ENCODE data around the gene EPRS1.

EPRS1 gene

DNA sequence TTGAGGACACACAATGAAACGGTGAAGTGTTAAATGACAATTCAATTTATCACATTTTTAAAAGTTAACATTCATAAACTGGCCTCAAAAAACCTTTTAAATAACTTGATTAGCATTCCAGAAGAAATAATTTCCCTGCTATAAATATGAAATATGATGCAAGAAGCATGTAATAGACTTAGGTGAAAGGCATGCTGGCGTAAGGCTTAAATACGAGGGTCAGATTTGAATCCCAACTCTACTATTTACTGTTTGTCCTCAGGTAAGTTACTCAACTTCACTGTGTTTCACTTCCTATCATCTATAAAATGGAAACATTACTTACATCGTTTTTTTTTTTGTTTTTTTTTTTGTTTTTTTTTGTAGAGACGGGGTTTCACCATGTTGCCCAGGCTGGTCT lies 40.8 kb downstream of the EPRS1 start:
- H3K27me3 ChIP-seq (ENCODE audit: insufficient read depth, insufficient read length): no peaks in the 10 kb centered on the region
- peaks cover 67% of the 10 kb centered on the region for H3K36me3 ChIP-seq (ENCODE audit: insufficient read depth, insufficient read length, low read length)
- no peaks in the 10 kb centered on the region for H3K4me1 ChIP-seq (ENCODE audit: insufficient read depth, insufficient read length)
- H3K4me3 ChIP-seq (ENCODE audit: insufficient read length, low read depth): no peak overlapping the region
- DNase-seq (ENCODE audit: low read depth, low spot score): no peak
- TF ChIP-seq SUZ12 (IDR thresholded peaks at IDR 0.05; ENCODE audit: extremely low read depth, insufficient read depth, insufficient read length) (no peak), YY1 (IDR thresholded peaks at IDR 0.05; ENCODE audit: insufficient read depth, insufficient read length) (no peak), ZNF274 (IDR thresholded peaks at IDR 0.05; ENCODE audit: low read depth, low read length) (no peak)
- H3K9ac ChIP-seq (ENCODE audit: insufficient read length, low read depth): no peak overlapping the region
- H3K9me3 ChIP-seq (ENCODE audit: insufficient read depth, low read length): no peaks in the 10 kb centered on the region

DNA sequence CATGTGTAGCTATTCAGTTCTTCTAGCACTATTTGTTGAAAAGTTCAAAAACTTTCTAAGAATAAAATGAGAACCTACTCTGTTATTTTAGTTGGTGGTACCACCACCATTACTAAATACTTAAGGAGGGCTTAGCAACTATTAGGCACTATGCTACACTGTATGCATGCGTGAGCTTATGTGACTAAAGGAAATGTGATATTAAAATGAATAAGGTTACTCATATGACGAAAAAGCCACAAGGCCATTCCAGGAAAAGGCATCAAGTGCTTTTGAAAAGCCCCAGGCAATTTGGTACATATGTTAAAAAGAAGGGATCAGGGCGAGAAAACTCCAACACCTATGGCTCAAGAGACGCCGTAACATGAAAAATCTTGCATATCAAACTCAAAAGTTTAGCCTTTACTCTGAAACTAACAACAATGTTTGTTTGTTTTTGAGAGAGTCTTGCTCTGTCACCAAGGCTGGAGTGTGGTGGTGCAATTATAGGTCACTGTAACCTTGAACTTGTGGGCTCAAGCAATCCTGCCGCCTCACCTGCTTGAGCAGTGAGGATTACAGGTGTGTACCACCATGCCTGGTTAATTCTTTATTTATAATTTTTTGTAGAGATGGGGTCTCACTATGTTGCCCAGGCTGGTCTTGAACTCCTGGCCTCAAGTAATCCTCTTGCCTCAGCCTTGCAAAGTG lies 42.5 kb downstream of the EPRS1 start:
- no peak for TF ChIP-seq ZNF274 (IDR thresholded peaks at IDR 0.05; ENCODE audit: low read depth, low read length)
- TF ChIP-seq SUZ12 (IDR thresholded peaks at IDR 0.05; ENCODE audit: extremely low read depth, insufficient read depth, insufficient read length): no peak
- TF ChIP-seq YY1 (IDR thresholded peaks at IDR 0.05; ENCODE audit: insufficient read depth, insufficient read length): no peak
- peaks cover 67% of the 10 kb centered on the region for H3K36me3 ChIP-seq (ENCODE audit: insufficient read depth, insufficient read length, low read length)
- no peaks in the 10 kb centered on the region for H3K9me3 ChIP-seq (ENCODE audit: insufficient read depth, low read length)
- no peak for DNase-seq (ENCODE audit: low read depth, low spot score)
- no peaks in the 10 kb centered on the region for H3K27me3 ChIP-seq (ENCODE audit: insufficient read depth, insufficient read length)
- H3K9ac ChIP-seq (ENCODE audit: insufficient read length, low read depth): no peak overlapping the region
- H3K4me1 ChIP-seq (ENCODE audit: insufficient read depth, insufficient read length): no peaks in the 10 kb centered on the region
- no peak overlapping the region for H3K4me3 ChIP-seq (ENCODE audit: insufficient read length, low read depth)

DNA sequence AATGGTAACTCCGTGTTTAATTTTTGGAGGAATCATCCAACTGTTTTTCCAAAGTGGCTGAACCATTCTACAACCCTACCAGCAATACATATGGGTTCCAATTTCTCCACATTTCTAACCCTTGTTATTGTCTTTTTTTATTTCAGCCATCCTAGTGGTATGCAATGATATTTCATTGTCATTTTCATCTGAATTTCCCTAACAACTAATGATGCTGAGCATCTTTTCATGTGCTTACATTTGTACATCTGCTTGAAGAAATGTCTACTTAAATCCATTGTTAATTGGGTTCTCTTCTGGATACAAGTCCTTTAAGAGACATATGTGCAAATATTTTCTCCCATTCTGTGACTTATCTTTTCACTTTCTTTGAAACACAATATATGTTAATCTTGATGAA lies 43.3 kb downstream of the EPRS1 start:
- no peak overlapping the region for H3K4me3 ChIP-seq (ENCODE audit: insufficient read length, low read depth)
- H3K4me1 ChIP-seq (ENCODE audit: insufficient read depth, insufficient read length): no peaks in the 10 kb centered on the region
- no peak for DNase-seq (ENCODE audit: low read depth, low spot score)
- H3K9ac ChIP-seq (ENCODE audit: insufficient read length, low read depth): no peak overlapping the region
- H3K9me3 ChIP-seq (ENCODE audit: insufficient read depth, low read length): no peaks in the 10 kb centered on the region
- H3K27me3 ChIP-seq (ENCODE audit: insufficient read depth, insufficient read length): no peaks in the 10 kb centered on the region
- peaks cover 64% of the 10 kb centered on the region for H3K36me3 ChIP-seq (ENCODE audit: insufficient read depth, insufficient read length, low read length)
- TF ChIP-seq YY1 (IDR thresholded peaks at IDR 0.05; ENCODE audit: insufficient read depth, insufficient read length): no peak
- TF ChIP-seq ZNF274 (IDR thresholded peaks at IDR 0.05; ENCODE audit: low read depth, low read length): no peak
- TF ChIP-seq SUZ12 (IDR thresholded peaks at IDR 0.05; ENCODE audit: extremely low read depth, insufficient read depth, insufficient read length): no peak

DNA sequence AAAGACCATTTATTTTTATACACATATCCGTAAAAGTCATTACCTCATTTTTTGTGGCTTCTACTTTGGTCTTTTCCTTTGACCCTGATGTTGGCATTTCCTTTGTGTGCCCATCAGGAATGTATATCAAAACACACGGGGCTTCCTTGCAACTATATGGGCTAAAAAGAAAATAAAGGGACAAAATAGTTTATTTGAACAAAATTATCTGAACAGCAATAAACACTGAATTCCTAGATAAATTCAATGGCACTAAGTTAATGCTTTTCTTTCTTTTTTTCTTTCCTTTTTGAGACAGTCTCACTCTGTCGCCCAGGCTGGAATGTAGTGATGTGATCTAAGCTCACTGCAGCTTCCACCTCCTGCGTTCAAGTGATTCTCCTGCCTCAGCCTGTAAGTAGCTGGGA lies 45.2 kb downstream of the EPRS1 start:
- peaks cover 71% of the 10 kb centered on the region for H3K36me3 ChIP-seq (ENCODE audit: insufficient read depth, insufficient read length, low read length)

DNA sequence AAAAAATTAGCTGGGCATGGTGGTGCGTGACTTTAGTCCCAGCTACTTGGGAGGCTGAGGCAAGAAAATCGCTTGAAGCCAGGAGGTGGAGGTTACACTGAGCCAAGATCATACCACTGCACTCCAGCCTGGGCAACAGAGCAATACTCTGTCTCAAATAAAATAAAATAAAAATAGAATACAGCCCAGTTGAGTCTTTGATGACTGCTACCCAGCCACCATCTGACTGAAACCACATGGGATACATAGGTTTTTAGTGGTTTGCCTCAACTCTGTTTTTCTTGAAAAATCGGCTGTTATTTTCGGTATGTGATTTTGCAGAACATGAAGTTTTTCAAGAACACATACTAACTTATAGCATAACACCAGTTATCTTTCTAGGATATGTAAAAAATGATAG lies 46.5 kb downstream of the EPRS1 start:
- no peaks in the 10 kb centered on the region for H3K27me3 ChIP-seq (ENCODE audit: insufficient read depth, insufficient read length)
- peaks cover 70% of the 10 kb centered on the region for H3K36me3 ChIP-seq (ENCODE audit: insufficient read depth, insufficient read length, low read length)
- TF ChIP-seq ZNF274 (IDR thresholded peaks at IDR 0.05; ENCODE audit: low read depth, low read length) (no peak), SUZ12 (IDR thresholded peaks at IDR 0.05; ENCODE audit: extremely low read depth, insufficient read depth, insufficient read length) (no peak), YY1 (IDR thresholded peaks at IDR 0.05; ENCODE audit: insufficient read depth, insufficient read length) (no peak)
- H3K4me3 ChIP-seq (ENCODE audit: insufficient read length, low read depth): no peak overlapping the region
- H3K9ac ChIP-seq (ENCODE audit: insufficient read length, low read depth): no peak overlapping the region
- H3K4me1 ChIP-seq (ENCODE audit: insufficient read depth, insufficient read length): no peaks in the 10 kb centered on the region
- no peaks in the 10 kb centered on the region for H3K9me3 ChIP-seq (ENCODE audit: insufficient read depth, low read length)
- no peak for DNase-seq (ENCODE audit: low read depth, low spot score)

More for the DNA sequence above, 45.2 kb downstream of the EPRS1 start:
- Histone ChIP-seq H3K4me3 (ENCODE audit: insufficient read length, low read depth) (no peak overlapping the region), H3K9me3 (ENCODE audit: insufficient read depth, low read length) (no peaks in the 10 kb centered on the region), H3K27me3 (ENCODE audit: insufficient read depth, insufficient read length) (no peaks in the 10 kb centered on the region), H3K4me1 (ENCODE audit: insufficient read depth, insufficient read length) (no peaks in the 10 kb centered on the region), H3K9ac (ENCODE audit: insufficient read length, low read depth) (no peak overlapping the region)
- no peak for DNase-seq (ENCODE audit: low read depth, low spot score)
- TF ChIP-seq YY1 (IDR thresholded peaks at IDR 0.05; ENCODE audit: insufficient read depth, insufficient read length) (no peak), ZNF274 (IDR thresholded peaks at IDR 0.05; ENCODE audit: low read depth, low read length) (no peak), SUZ12 (IDR thresholded peaks at IDR 0.05; ENCODE audit: extremely low read depth, insufficient read depth, insufficient read length) (no peak)

Data from NT2/D1 (cell line).